Measurements from ENCODE around the gene RAD51B.

DNA sequence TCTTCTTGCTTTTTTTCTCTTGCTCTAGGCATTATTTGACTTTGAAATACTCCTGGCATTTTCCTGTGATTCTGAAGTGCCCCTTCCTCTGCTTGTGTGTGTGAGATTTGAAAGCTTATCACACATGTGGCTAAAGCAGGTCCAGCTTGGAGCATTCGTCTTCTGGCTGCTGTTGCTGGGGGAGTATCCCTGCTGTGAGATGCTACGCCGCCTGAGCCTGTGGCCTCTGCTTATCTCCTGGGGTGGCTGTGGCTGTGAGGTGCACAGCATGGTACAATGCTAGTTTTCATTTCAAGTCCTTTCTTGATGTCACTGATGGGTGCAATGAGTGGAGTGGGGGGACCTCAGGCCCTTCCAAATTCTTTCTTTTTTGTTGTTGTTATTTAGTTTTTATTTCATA lies 601.5 kb downstream of the RAD51B start:
- TF ChIP-seq EZH2 (IDR thresholded peaks at IDR 0.05; ENCODE audit: borderline replicate concordance), result no peak
- TF ChIP-seq EZH2phosphoT487 (IDR thresholded peaks at IDR 0.05; ENCODE audit: low read depth, severe bottlenecking, unreplicated experiment), result no peak

Measured in hepatocyte (in vitro differentiated cells).